OCI-LY3 (cell line): ENCODE results near the gene PIP5K1B.

ENCODE experiments used
- H2AFZ ChIP-seq: fragments of 200-600, 300-600 bp; shearing (Covaris generic); 2 replicates; pipeline ENCODE4 v1.6.0; 2014; ENCODE audit warnings: antibody characterized with exemption, low read depth, low read length
- H3K27ac ChIP-seq: fragments of 200-600, 300-600 bp; sonication (generic); 2 replicates; pipeline ENCODE4 v1.5.1; 2014; ENCODE audit warnings: mild to moderate bottlenecking, low read length, moderate library complexity, mixed read lengths
- H3K27me3 ChIP-seq: fragments of 200-600, 300-600 bp; sonication (generic); 2 replicates; pipeline ENCODE4 v1.6.1; 2014; ENCODE audit warnings: low read depth, low read length, mixed read lengths
- H3K36me3 ChIP-seq: fragments of 200-600, 300-600 bp; sonication (generic); replicated peaks from 2 replicates; pipeline ENCODE3; 2014; ENCODE audit warnings: low read depth, low read length, mixed read lengths
- H3K4me1 ChIP-seq: fragments of 300-600, 200-600 bp; sonication (generic); 2 replicates; pipeline ENCODE4 v1.6.1; 2014; ENCODE audit warnings: low read length, mixed read lengths
- H3K4me2 ChIP-seq: fragments of 200-600, 300-600 bp; sonication (generic); 2 replicates; pipeline ENCODE4 v1.6.1; 2014; ENCODE audit warnings: low read length, mixed read lengths
- H3K4me3 ChIP-seq: fragments of 300-600, 200-600 bp; sonication (generic); 2 replicates; pipeline ENCODE4 v1.5.1; 2014; ENCODE audit warnings: antibody characterized with exemption, mild to moderate bottlenecking, low read length, moderate library complexity
- H3K79me2 ChIP-seq: fragments of 300-600, 200-600 bp; shearing (Covaris generic); 2 replicates; pipeline ENCODE4 v1.6.1; 2014; ENCODE audit warnings: mild to moderate bottlenecking, low read length, mixed read lengths
- H3K9ac ChIP-seq: fragments of 300-600, 200-600 bp; shearing (Covaris generic); 2 replicates; pipeline ENCODE4 v1.6.0; 2014; ENCODE audit warnings: mild to moderate bottlenecking, low read length, moderate library complexity
- H3K9me3 ChIP-seq: fragments of 200-600, 300-600 bp; shearing (Covaris generic); 2 replicates; pipeline ENCODE4 v1.6.1; 2014; ENCODE audit warnings: low read length, mixed read lengths; ENCODE audit not compliant: insufficient read depth
- H4K20me1 ChIP-seq: fragments of 200-600, 300-600 bp; sonication (generic); 2 replicates; pipeline ENCODE4 v1.6.1; 2016; ENCODE audit warnings: low read length, mixed read lengths; ENCODE audit not compliant: insufficient read depth
- EZH2phosphoT487 ChIP-seq: fragments of 200-600 bp; shearing (Covaris generic); IDR thresholded peaks from 2 replicates; pipeline ENCODE4 v1.6.1; 2018; ENCODE audit warnings: antibody characterized with exemption, mixed run types, low read depth
- TF ChIP-seq, protein P1 (sequence below): fragments of 200-600, 300-600 bp; sonication (generic); IDR thresholded peaks from 2 replicates; pipeline ENCODE4 v1.5.1; 2014; ENCODE audit warnings: antibody characterized with exemption, low read length, low read depth

PIP5K1B gene

DNA sequence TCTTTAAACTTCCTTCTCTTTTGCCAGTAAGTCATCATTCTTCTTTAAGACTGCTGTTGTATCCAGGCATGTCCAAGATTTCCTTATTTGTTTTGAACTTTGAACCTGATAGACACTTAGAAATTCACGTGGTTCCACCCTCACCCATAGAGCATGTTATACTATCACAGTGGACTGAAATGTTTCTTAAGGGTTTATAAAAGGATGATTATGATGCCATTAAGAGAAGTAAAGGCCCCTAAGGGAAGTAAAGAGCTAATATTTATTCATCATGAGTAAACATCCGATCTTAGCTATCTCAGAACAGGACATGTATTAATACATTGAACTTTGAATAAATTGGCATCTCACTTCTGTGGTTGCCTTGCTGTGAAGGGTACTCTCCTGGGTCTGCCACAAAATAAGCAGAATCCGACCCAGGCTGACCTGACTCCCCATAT lies 259.1 kb downstream of the PIP5K1B start:
- Histone ChIP-seq H3K79me2 (no peaks in the 10 kb centered on the region), H3K36me3 (no peaks in the 10 kb centered on the region), H3K27ac (no peak overlapping the region), H3K27me3 (peaks cover 36% of the 10 kb centered on the region), H4K20me1 (no peaks in the 10 kb centered on the region), H2AFZ (no peak overlapping the region), H3K4me3 (no peak overlapping the region), H3K9ac (no peak overlapping the region), H3K9me3 (no peaks in the 10 kb centered on the region), H3K4me1 (peaks cover 22% of the 10 kb centered on the region), H3K4me2 (no peak overlapping the region)
- no peak for TF ChIP-seq EZH2phosphoT487
- TF ChIP-seq, protein P1, sequence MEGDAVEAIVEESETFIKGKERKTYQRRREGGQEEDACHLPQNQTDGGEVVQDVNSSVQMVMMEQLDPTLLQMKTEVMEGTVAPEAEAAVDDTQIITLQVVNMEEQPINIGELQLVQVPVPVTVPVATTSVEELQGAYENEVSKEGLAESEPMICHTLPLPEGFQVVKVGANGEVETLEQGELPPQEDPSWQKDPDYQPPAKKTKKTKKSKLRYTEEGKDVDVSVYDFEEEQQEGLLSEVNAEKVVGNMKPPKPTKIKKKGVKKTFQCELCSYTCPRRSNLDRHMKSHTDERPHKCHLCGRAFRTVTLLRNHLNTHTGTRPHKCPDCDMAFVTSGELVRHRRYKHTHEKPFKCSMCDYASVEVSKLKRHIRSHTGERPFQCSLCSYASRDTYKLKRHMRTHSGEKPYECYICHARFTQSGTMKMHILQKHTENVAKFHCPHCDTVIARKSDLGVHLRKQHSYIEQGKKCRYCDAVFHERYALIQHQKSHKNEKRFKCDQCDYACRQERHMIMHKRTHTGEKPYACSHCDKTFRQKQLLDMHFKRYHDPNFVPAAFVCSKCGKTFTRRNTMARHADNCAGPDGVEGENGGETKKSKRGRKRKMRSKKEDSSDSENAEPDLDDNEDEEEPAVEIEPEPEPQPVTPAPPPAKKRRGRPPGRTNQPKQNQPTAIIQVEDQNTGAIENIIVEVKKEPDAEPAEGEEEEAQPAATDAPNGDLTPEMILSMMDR: no peak

DNA sequence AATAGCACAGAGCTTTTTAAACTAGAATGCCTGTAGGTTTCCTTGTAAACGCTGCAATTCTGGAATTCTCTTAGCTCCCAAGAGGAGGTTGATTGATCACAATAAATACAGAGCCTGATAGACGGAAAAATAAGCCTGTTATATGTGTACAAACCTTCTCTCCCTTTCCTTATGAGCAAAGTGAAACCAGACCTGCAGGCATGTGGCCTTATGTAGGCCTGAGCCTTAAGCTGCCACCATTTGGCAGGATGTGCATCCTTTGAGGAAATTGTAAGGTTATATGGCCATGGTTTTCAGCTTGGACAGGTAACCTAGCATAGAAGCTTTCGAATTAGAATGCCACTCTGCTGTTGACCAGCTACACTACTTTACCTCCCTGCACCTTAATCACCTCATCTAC lies 259.7 kb downstream of the PIP5K1B start:
- H3K9me3 ChIP-seq: no peaks in the 10 kb centered on the region
- H3K79me2 ChIP-seq: no peaks in the 10 kb centered on the region
- H3K4me1 ChIP-seq: peaks cover 22% of the 10 kb centered on the region
- no peaks in the 10 kb centered on the region for H4K20me1 ChIP-seq
- H3K27ac ChIP-seq: no peak overlapping the region
- TF ChIP-seq, protein P1: no peak
- TF ChIP-seq EZH2phosphoT487: no peak
- H3K36me3 ChIP-seq: no peaks in the 10 kb centered on the region
- no peak overlapping the region for H3K4me2 ChIP-seq
- no peak overlapping the region for H2AFZ ChIP-seq
- no peak overlapping the region for H3K4me3 ChIP-seq
- H3K27me3 ChIP-seq: peaks cover 32% of the 10 kb centered on the region
- no peak overlapping the region for H3K9ac ChIP-seq

DNA sequence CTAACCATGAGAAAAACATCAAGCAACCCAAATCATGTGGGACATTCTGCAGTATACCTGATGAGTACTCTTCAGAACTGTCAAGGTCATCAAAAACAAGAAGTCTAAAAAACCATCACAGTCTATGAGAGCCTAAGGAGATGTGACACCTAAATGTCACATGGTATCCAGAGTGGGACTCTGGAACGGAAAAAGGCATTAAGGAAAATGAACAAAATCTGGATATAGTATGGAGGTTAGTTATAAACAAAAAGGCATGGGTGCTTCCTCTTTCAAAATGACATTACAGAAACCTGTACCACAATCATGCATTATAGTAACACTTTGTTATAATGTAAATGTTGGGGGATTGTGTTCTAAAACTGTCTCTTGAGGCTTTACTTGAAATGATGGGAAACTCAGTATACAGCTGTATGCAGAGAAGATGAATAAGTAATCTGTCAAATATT lies 261.5 kb downstream of the PIP5K1B start:
- H2AFZ ChIP-seq: no peak overlapping the region
- no peaks in the 10 kb centered on the region for H3K9me3 ChIP-seq
- peak overlapping the region; percentile 11; the same call in 1 of the 2 replicates for H3K4me2 ChIP-seq
- H4K20me1 ChIP-seq: no peaks in the 10 kb centered on the region
- H3K27me3 ChIP-seq: peaks cover 18% of the 10 kb centered on the region
- no peak overlapping the region for H3K4me3 ChIP-seq
- H3K79me2 ChIP-seq: no peaks in the 10 kb centered on the region
- no peak for TF ChIP-seq EZH2phosphoT487
- TF ChIP-seq, protein P1: no peak
- no peaks in the 10 kb centered on the region for H3K36me3 ChIP-seq
- no peak overlapping the region for H3K9ac ChIP-seq
- peaks cover 22% of the 10 kb centered on the region for H3K4me1 ChIP-seq
- no peak overlapping the region for H3K27ac ChIP-seq

DNA sequence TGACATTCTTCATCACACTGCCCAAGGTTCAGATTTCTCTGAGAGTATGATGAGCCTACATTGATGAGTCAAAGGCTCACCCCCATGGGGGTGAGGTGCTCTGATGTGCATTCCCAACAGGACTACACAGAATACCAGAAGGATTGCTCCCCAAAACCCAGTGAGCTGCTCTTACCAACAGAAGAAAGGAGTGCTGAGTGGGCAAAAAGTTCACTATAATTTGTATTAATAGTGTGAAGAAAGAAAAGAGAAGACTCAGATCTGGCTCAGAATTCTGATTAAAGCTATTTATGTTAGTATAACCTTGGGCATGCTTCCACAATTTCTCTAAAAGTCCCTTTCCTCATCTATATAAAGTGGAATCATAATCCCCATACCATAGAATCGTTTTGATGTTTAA lies 262.8 kb downstream of the PIP5K1B start:
- H2AFZ ChIP-seq: no peak overlapping the region
- H4K20me1 ChIP-seq: no peaks in the 10 kb centered on the region
- TF ChIP-seq, protein P1: no peak
- TF ChIP-seq EZH2phosphoT487: no peak
- no peak overlapping the region for H3K4me2 ChIP-seq
- peaks cover 22% of the 10 kb centered on the region for H3K4me1 ChIP-seq
- no peaks in the 10 kb centered on the region for H3K79me2 ChIP-seq
- peaks cover 6% of the 10 kb centered on the region for H3K27me3 ChIP-seq
- no peaks in the 10 kb centered on the region for H3K9me3 ChIP-seq
- H3K4me3 ChIP-seq: no peak overlapping the region
- no peak overlapping the region for H3K27ac ChIP-seq
- no peak overlapping the region for H3K9ac ChIP-seq
- no peaks in the 10 kb centered on the region for H3K36me3 ChIP-seq
